CD14-positive monocyte (primary cell): ENCODE measurements around the gene MACROD1. TPM values are rescaled to one million over a fixed set of nuclear protein-coding genes. Genes with fewer than 3 reads are reported as not detected.

Source experiments
- DNase-seq, 3 donors: peaks; one replicate each; pipeline ENCODE4 v3.0.0-alpha.2; 2011 to 2022
- H2AFZ ChIP-seq: 2 replicates; pipeline ENCODE4 v1.6.0; 2012; ENCODE audit warnings: mild to moderate bottlenecking, low read depth, low read length, inconsistent platforms; ENCODE audit not compliant: insufficient read depth, poor library complexity, severe bottlenecking
- H3K27ac ChIP-seq, 2 donors: 1 replicate in 1 of 2; 2 replicates in 1 of 2; pipeline ENCODE4 v1.5.1; 2012 to 2013; ENCODE audit warnings: low read length in 2 of 2, control low read depth in 1 of 2, inconsistent platforms in 1 of 2, low read depth in 1 of 2, mild to moderate bottlenecking in 1 of 2
- H3K27me3 ChIP-seq, 2 donors: one replicate each; pipeline versions ENCODE4 v1.6.0 to v1.6.1; 2011 to 2013; ENCODE audit warnings: low read length in 2 of 2; ENCODE audit not compliant: control insufficient read depth in 2 of 2, insufficient read depth in 2 of 2
- H3K36me3 ChIP-seq, 2 donors: replicated peaks in 1 of 2; 1 replicate in 1 of 2; 2 replicates in 1 of 2; pipeline versions ENCODE4 v1.5.1 to v1.6.1; 2012 to 2013; ENCODE audit warnings: low read length in 2 of 2, control low read depth in 1 of 2, inconsistent platforms in 1 of 2, mild to moderate bottlenecking in 1 of 2; ENCODE audit not compliant: insufficient read depth in 2 of 2, control insufficient read depth in 1 of 2
- H3K4me1 ChIP-seq, 2 donors: 1 replicate in 1 of 2; 2 replicates in 1 of 2; pipeline versions ENCODE4 v1.5.1 to v1.6.1; 2012 to 2013; ENCODE audit warnings: low read length in 2 of 2, control low read depth in 1 of 2, inconsistent platforms in 1 of 2, mild to moderate bottlenecking in 1 of 2, moderate library complexity in 1 of 2; ENCODE audit not compliant: insufficient read depth in 2 of 2, control insufficient read depth in 1 of 2
- H3K4me2 ChIP-seq: replicated peaks from 2 replicates; pipeline ENCODE3; 2012; ENCODE audit warnings: low read length, moderate library complexity, mild to moderate bottlenecking; ENCODE audit not compliant: poor library complexity, severe bottlenecking; ENCODE audit errors: extremely low read depth
- H3K4me3 ChIP-seq, 3 experiments: fragments of 200-600 bp in 1 of 3; sonication (generic) in 1 of 3; replicated peaks in 1 of 3; 1 replicate in 2 of 3; 2 replicates in 1 of 3; pipeline ENCODE4 v1.5.1; 2011 to 2013; ENCODE audit warnings: low read length in 3 of 3, mild to moderate bottlenecking in 3 of 3, control low read depth in 2 of 3, low read depth in 2 of 3, inconsistent platforms in 1 of 3, moderate library complexity in 1 of 3
- H3K79me2 ChIP-seq: 2 replicates; pipeline ENCODE4 v1.6.0; 2012; ENCODE audit warnings: mild to moderate bottlenecking, control low read depth, inconsistent platforms, low read length, moderate library complexity; ENCODE audit not compliant: insufficient read depth
- H3K9ac ChIP-seq: 2 replicates; pipeline ENCODE4 v1.6.0; 2017; ENCODE audit warnings: low read length, mild to moderate bottlenecking; ENCODE audit not compliant: insufficient read depth, poor library complexity, severe bottlenecking
- H3K9me3 ChIP-seq, 2 donors: replicated peaks in 1 of 2; 1 replicate in 1 of 2; 2 replicates in 1 of 2; pipeline versions ENCODE4 v1.5.1 to v1.6.1; 2012 to 2013; ENCODE audit warnings: low read length in 2 of 2, control low read depth in 1 of 2; ENCODE audit not compliant: control insufficient read depth in 1 of 2, insufficient read depth in 1 of 2
- H4K20me1 ChIP-seq: 2 replicates; pipeline ENCODE4 v1.6.0; 2012; ENCODE audit warnings: mild to moderate bottlenecking, low read length, control low read depth, moderate library complexity; ENCODE audit not compliant: insufficient read depth
- H3K27ac Mint-ChIP-seq, 7 donors: one replicate each; pipeline ENCODE4 v1.8.0; 2020; ENCODE audit warnings: mild to moderate bottlenecking in 7 of 7, mixed read lengths in 7 of 7, moderate library complexity in 6 of 7, inconsistent platforms in 2 of 7
- H3K27me3 Mint-ChIP-seq, 3 donors: one replicate each; pipeline ENCODE4 v1.8.0; 2021 to 2022; ENCODE audit warnings: low read depth in 3 of 3, mild to moderate bottlenecking in 3 of 3, mixed read lengths in 3 of 3, moderate library complexity in 3 of 3, inconsistent platforms in 1 of 3
- H3K36me3 Mint-ChIP-seq, 2 donors: one replicate each; pipeline ENCODE4 v1.8.0; 2020; ENCODE audit warnings: mixed read lengths in 2 of 2, inconsistent platforms in 1 of 2, mild to moderate bottlenecking in 1 of 2
- H3K4me1 Mint-ChIP-seq: one replicate; pipeline ENCODE4 v1.8.0; 2020; ENCODE audit warnings: mild to moderate bottlenecking, mixed read lengths
- H3K4me3 Mint-ChIP-seq, 2 donors: one replicate each; pipeline ENCODE4 v1.8.0; 2020; ENCODE audit warnings: mild to moderate bottlenecking in 2 of 2, mixed read lengths in 2 of 2, moderate library complexity in 1 of 2
- H3K9me3 Mint-ChIP-seq, 7 donors: one replicate each; pipeline ENCODE4 v1.8.0; 2020 to 2022; ENCODE audit warnings: mixed read lengths in 7 of 7, mild to moderate bottlenecking in 6 of 7, moderate library complexity in 6 of 7, inconsistent platforms in 2 of 7
- WGBS: methylation state at CpG from one replicate; pipeline ENCODE4 v1.1.5; 2013; ENCODE audit warnings: missing lambda C conversion rate; ENCODE audit not compliant: insufficient coverage; 5-methylcytosine and 5-hydroxymethylcytosine counted together
- intact Hi-C, 2 donors: fragments of 100-400 bp; cut with micrococcal nuclease; formaldehyde crosslinking; loops; one replicate each; pipeline versions ENCODE4 v1.15.0 to v1.15.1; 2023
- polyA plus RNA-seq, 3 donors: library from polyadenylated mRNA; depleted of rRNA in 1 of 3; unstranded in 2 of 3; stranded (reverse) in 1 of 3; fragments of 300-500 nt in 2 of 3; fragments of >200 nt in 1 of 3; fragmentation: Illumina TruSeq in 2 of 3; gene quantifications; 1 replicate in 2 of 3; 2 replicates in 1 of 3; pipeline ENCODE4 v1.2.3, GENCODE V29; 2012 to 2021
- TF ChIP-seq, protein P1 (sequence below): fragments of 200-600 bp; IDR thresholded peaks from one replicate; pipeline ENCODE4 v1.8.0; 2022; ENCODE audit warnings: antibody characterized with exemption, mild to moderate bottlenecking

The MACROD1 gene
- polyA plus RNA-seq, 3 donors: 1.5 to 2.4 (median 2.2) TPM

DNA sequence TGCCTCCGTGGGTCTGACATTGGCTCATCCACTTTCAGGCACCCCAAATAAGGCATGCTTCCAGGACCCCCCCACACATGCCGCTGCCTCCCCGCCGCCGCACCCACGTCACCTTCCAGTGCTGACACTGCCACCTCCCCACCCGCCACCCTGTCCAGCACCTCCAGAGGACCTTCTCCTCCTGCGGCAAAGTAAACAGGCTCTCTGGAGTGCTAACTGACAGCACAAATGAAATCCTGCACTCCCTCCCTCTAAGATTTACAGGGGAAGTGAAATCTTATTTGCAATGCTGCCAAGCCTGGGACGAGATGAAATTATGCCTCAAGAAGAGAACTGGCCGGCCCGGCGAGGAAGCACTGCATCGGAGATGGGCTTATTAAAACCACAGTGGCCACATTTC is 35.3 kb downstream of the MACROD1 start:
- Mint-ChIP-seq H3K4me3 (peak overlapping the region in 1 of 2 donors; percentile 15), H3K27me3 (peaks cover 10 to 36% (median 28%) of the 10 kb centered on the region in 3 donors), H3K27ac (no peak overlapping the region), H3K4me1 (peaks cover 10% of the 10 kb centered on the region), H3K36me3 (no peaks in the 10 kb centered on the region), H3K9me3 (peaks cover 0 to 1% (median 0%) of the 10 kb centered on the region in 7 donors)
- Histone ChIP-seq H4K20me1 (no peaks in the 10 kb centered on the region), H3K4me3 (no peak overlapping the region), H3K9ac (no peak overlapping the region), H3K36me3 (no peaks in the 10 kb centered on the region), H3K27me3 (peaks cover 0 to 8% of the 10 kb centered on the region in 2 donors), H2AFZ (no peak overlapping the region), H3K27ac (no peak overlapping the region), H3K9me3 (no peaks in the 10 kb centered on the region), H3K4me1 (no peaks in the 10 kb centered on the region), H3K79me2 (no peaks in the 10 kb centered on the region), H3K4me2 (no peak overlapping the region)
- TF ChIP-seq, protein P1, sequence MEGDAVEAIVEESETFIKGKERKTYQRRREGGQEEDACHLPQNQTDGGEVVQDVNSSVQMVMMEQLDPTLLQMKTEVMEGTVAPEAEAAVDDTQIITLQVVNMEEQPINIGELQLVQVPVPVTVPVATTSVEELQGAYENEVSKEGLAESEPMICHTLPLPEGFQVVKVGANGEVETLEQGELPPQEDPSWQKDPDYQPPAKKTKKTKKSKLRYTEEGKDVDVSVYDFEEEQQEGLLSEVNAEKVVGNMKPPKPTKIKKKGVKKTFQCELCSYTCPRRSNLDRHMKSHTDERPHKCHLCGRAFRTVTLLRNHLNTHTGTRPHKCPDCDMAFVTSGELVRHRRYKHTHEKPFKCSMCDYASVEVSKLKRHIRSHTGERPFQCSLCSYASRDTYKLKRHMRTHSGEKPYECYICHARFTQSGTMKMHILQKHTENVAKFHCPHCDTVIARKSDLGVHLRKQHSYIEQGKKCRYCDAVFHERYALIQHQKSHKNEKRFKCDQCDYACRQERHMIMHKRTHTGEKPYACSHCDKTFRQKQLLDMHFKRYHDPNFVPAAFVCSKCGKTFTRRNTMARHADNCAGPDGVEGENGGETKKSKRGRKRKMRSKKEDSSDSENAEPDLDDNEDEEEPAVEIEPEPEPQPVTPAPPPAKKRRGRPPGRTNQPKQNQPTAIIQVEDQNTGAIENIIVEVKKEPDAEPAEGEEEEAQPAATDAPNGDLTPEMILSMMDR: no peak
- intact Hi-C loops: no loop called here
- no peak for DNase-seq
- WGBS: 24% methylated on average over 9 of the region's 13 CpGs

DNA sequence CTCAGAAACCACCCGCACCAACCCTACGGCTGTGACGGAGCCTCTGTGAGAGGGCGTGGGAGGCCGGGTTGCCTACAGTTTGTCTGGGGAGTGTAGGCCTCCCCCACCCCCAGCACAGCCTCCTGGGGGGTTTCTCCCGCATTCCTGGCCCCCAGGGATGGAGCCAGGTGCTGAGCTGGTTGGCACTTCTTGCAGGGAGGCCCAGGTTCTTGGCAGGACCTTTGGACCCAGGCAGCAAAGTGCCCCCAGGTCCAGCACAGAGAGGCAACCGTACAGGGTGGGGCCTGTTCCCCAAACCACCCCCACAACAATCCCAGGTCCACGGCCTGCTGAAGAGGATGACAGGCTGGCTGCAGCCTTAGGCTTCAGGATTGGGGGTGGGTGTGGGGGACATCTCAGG is 36.5 kb downstream of the MACROD1 start:
- H2AFZ ChIP-seq: no peak overlapping the region
- intact Hi-C loops: no loop called here
- no peaks in the 10 kb centered on the region for H4K20me1 ChIP-seq
- no peaks in the 10 kb centered on the region for H3K36me3 ChIP-seq
- H3K27ac ChIP-seq: no peak overlapping the region
- Mint-ChIP-seq H3K4me1 (peaks cover 12% of the 10 kb centered on the region), H3K27ac (no peak overlapping the region), H3K36me3 (no peaks in the 10 kb centered on the region), H3K9me3 (peaks cover 0 to 1% (median 0%) of the 10 kb centered on the region in 7 donors), H3K4me3 (no peak overlapping the region), H3K27me3 (peaks cover 22 to 42% (median 30%) of the 10 kb centered on the region in 3 donors)
- TF ChIP-seq, protein P1: no peak
- no CpG with 5 or more reads among the region's 8 CpGs for WGBS
- H3K4me3 ChIP-seq: no peak overlapping the region
- peaks cover 0 to 8% of the 10 kb centered on the region in 2 donors for H3K27me3 ChIP-seq
- no peaks in the 10 kb centered on the region for H3K79me2 ChIP-seq
- no peak for DNase-seq
- no peaks in the 10 kb centered on the region for H3K9me3 ChIP-seq
- no peak overlapping the region for H3K4me2 ChIP-seq
- H3K4me1 ChIP-seq: no peaks in the 10 kb centered on the region
- no peak overlapping the region for H3K9ac ChIP-seq
